Psoas muscle (tissue), 8 donors: ENCODE results near the gene COL4A2. TPM values are rescaled to one million over a fixed set of nuclear protein-coding genes. Genes with fewer than 3 reads are reported as not detected.

Experiments used
- ATAC-seq, 4 donors: fragments of 200-7000 bp; cut with Tn5 transposase; one replicate each; pipeline ENCODE4 v1.9.1; 2020; ENCODE audit warnings: moderate library complexity in 3 of 4, mild to moderate bottlenecking in 2 of 4
- DNase-seq, 2 donors: peaks; one replicate each; pipeline ENCODE4 v3.0.0-alpha.2; 2020
- H3K27ac ChIP-seq: fragments of 200-600 bp; one replicate; pipeline ENCODE4 v1.8.0; 2022
- H3K27me3 ChIP-seq, 3 donors: fragments of 200-600 bp in 1 of 3; one replicate each; pipeline versions ENCODE4 v1.6.1 to v1.8.0; 2013 to 2022; ENCODE audit warnings: low read length in 2 of 3, mild to moderate bottlenecking in 2 of 3, moderate library complexity in 1 of 3; ENCODE audit not compliant: insufficient read depth in 3 of 3
- H3K36me3 ChIP-seq, 2 donors: fragments of 200-600 bp in 1 of 2; one replicate each; pipeline versions ENCODE4 v1.6.1 to v1.8.0; 2013 to 2022; ENCODE audit warnings: low read depth in 1 of 2, mild to moderate bottlenecking in 1 of 2, moderate library complexity in 1 of 2; ENCODE audit not compliant: insufficient read depth in 1 of 2
- H3K4me1 ChIP-seq: fragments of 200-600 bp; one replicate; pipeline ENCODE4 v1.8.0; 2022
- H3K4me3 ChIP-seq: fragments of 200-600 bp; one replicate; pipeline ENCODE4 v1.8.0; 2022; ENCODE audit warnings: mild to moderate bottlenecking
- H3K9me3 ChIP-seq: fragments of 200-600 bp; one replicate; pipeline ENCODE4 v1.8.0; 2022
- CTCF ChIP-seq: fragments of 200-600 bp; IDR thresholded peaks from one replicate; pipeline ENCODE4 v1.8.0; 2022; ENCODE audit warnings: antibody characterized with exemption
- WGBS, 3 donors: extraction: QIAGEN DNeasy Blood & Tissue Kit; methylation state at CpG; one replicate each; pipeline versions ENCODE4 v1.1.6 to v1.1.7; 2013; 5-methylcytosine and 5-hydroxymethylcytosine counted together
- intact Hi-C, 2 donors: fragments of 100-400 bp; cut with DNase I; formaldehyde crosslinking; loops; one replicate each; pipeline versions ENCODE4 v1.11.0 to v1.14.2; 2022
- polyA plus RNA-seq, 3 donors: library from polyadenylated mRNA; stranded (reverse); fragments of 200-250 nt; gene quantifications; one replicate each; pipeline ENCODE4 v1.2.3, GENCODE V29; 2013
- total RNA-seq, 4 donors: library from RNA; stranded (reverse); fragmentation: NEBNext Ultra II Directional in 2 of 4; extraction: Animal tissue kit (Norgen Biotek cat#: 25700) in 2 of 4; gene quantifications; one replicate each; pipeline versions ENCODE4 v1.2.1 to v1.2.4, GENCODE V29; 2021 to 2023
- donor health status: healthy with polysubstance abuse.
- donor health status: DM: no; HTN: no; CAD: no; lungs with moderate emphysema.
- donor health status: Bipolar disorder and iron deficiency.
- donor health status: healthy.
- donor health status: DM: yes; HTN: yes; CAD: no.
- donor health status: DM: no; HTN: no; CAD: no.
- donor health status: DM: no; HTN: no; CAD: no.
- donor health status: DM: yes; HTN: yes; CAD: no.

The COL4A2 gene
- total and polyA plus RNA-seq, 7 donors, result 25.8 to 84.5 (median 57.8) TPM

- DNase-seq (no peak), ATAC-seq (no peak)
- H3K9me3 ChIP-seq, result no peaks in the 10 kb centered on the region
- TF ChIP-seq CTCF, result no peak
- H3K27ac ChIP-seq, result no peak overlapping the region
- intact Hi-C loops, result no loop called here
- 93 to 96% (median 95%) methylated on average over 16 of the region's 16 CpGs for WGBS, 3 donors
- no peaks in the 10 kb centered on the region for H3K36me3 ChIP-seq
- H3K4me3 ChIP-seq, result no peak overlapping the region
- H3K27me3 ChIP-seq, result no peaks in the 10 kb centered on the region
- H3K4me1 ChIP-seq, result no peaks in the 10 kb centered on the region
Observed at GRCh38 chr13:110555601-110556223, 248.6 kb downstream of the COL4A2 start.

GRCh38 chr13:110556224-110556606, 249.1 kb downstream of the COL4A2 start:
- no peak for ATAC-seq
- Histone ChIP-seq H3K27me3 (no peaks in the 10 kb centered on the region), H3K4me1 (no peaks in the 10 kb centered on the region), H3K9me3 (no peaks in the 10 kb centered on the region), H3K36me3 (no peaks in the 10 kb centered on the region), H3K27ac (no peak overlapping the region), H3K4me3 (no peak overlapping the region)
- intact Hi-C loops, result no loop called here
- no peak for DNase-seq
- TF ChIP-seq CTCF, result no peak
- 86 to 100% (median 97%) methylated on average over 1 of the region's 1 CpG for WGBS, 3 donors

GRCh38 chr13:110557082-110557481, 250.0 kb downstream of the COL4A2 start:
- no peak for DNase-seq
- Histone ChIP-seq H3K9me3 (no peaks in the 10 kb centered on the region), H3K4me3 (no peak overlapping the region), H3K27me3 (no peaks in the 10 kb centered on the region), H3K36me3 (no peaks in the 10 kb centered on the region), H3K27ac (no peak overlapping the region), H3K4me1 (no peaks in the 10 kb centered on the region)
- intact Hi-C loops, result no loop called here
- TF ChIP-seq CTCF, result no peak
- no peak for ATAC-seq
- WGBS, 3 donors, result 90 to 97% (median 95%) methylated on average over 5 of the region's 5 CpGs

GRCh38 chr13:110557610-110558305, 250.7 kb downstream of the COL4A2 start:
- H3K27me3 ChIP-seq, result no peaks in the 10 kb centered on the region
- ATAC-seq (no peak), DNase-seq (no peak)
- TF ChIP-seq CTCF, result no peak
- no peaks in the 10 kb centered on the region for H3K9me3 ChIP-seq
- 90 to 93% (median 91%) methylated on average over 22 to 23 of the region's 23 CpGs for WGBS, 3 donors
- no peak overlapping the region for H3K27ac ChIP-seq
- H3K4me3 ChIP-seq, result no peak overlapping the region
- intact Hi-C loops, result no loop called here
- H3K4me1 ChIP-seq, result peaks cover 6% of the 10 kb centered on the region
- no peaks in the 10 kb centered on the region for H3K36me3 ChIP-seq
